Panc1 (cell line): ENCODE results near the gene MAPK10.

Experiments used
- POLR2AphosphoS5 ChIP-seq: IDR thresholded peaks from 2 replicates; pipeline ENCODE4 v1.6.1; 2012; ENCODE audit warnings: mild to moderate bottlenecking, low read depth, low read length, moderate library complexity
- TF ChIP-seq, protein P1 (sequence below): fragments of 450-650 bp; IDR thresholded peaks from 2 replicates; pipeline ENCODE4 v1.5.1; 2017; ENCODE audit warnings: mild to moderate bottlenecking
- TF ChIP-seq, protein P2 (sequence below), 2 experiments: IDR thresholded peaks; 2 replicates each; pipeline ENCODE4 v1.6.1; 2011 to 2012; ENCODE audit warnings: low read depth in 2 of 2, control low read depth in 1 of 2, low read length in 1 of 2, mild to moderate bottlenecking in 1 of 2, moderate library complexity in 1 of 2; ENCODE audit not compliant: insufficient read depth in 1 of 2

DNA sequence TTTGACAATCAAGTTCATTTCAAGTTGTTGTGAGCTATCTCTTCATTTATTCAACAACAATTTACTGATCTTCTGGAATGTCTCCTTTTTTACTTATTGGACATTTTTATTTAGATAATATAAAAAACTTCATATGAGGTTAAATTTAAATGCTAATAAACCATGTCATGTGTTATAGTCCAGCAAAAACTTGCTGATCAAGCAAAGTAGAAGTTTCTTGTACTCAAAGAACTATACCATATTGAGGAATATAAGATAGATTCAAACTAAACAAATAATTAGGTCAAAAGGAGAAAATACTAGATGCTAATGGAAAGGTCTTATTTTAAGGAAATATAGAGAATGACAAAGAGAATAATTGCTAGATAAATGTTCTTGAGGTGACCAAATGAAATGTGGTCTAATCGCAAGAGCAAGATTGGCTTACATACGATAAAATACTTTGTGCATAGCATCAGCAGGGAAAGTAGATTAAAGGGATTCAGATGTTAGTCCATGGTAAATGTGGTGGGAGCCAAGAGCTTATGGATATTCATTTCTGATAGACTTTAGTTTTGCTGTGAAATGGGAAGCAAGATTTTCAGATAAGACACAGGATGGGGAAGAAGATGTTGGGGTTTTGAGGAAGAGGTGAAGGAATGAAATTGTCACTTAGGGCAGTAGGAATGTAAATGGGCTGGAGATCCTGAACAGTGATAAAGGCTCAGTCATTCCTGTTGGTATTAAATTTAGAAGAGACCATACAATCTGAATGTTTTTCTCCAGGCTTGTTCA, 229.5 kb downstream of the MAPK10 start:
- no peak for TF ChIP-seq POLR2AphosphoS5
- TF ChIP-seq, protein P1, sequence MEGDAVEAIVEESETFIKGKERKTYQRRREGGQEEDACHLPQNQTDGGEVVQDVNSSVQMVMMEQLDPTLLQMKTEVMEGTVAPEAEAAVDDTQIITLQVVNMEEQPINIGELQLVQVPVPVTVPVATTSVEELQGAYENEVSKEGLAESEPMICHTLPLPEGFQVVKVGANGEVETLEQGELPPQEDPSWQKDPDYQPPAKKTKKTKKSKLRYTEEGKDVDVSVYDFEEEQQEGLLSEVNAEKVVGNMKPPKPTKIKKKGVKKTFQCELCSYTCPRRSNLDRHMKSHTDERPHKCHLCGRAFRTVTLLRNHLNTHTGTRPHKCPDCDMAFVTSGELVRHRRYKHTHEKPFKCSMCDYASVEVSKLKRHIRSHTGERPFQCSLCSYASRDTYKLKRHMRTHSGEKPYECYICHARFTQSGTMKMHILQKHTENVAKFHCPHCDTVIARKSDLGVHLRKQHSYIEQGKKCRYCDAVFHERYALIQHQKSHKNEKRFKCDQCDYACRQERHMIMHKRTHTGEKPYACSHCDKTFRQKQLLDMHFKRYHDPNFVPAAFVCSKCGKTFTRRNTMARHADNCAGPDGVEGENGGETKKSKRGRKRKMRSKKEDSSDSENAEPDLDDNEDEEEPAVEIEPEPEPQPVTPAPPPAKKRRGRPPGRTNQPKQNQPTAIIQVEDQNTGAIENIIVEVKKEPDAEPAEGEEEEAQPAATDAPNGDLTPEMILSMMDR = no peak
- TF ChIP-seq, protein P2, sequence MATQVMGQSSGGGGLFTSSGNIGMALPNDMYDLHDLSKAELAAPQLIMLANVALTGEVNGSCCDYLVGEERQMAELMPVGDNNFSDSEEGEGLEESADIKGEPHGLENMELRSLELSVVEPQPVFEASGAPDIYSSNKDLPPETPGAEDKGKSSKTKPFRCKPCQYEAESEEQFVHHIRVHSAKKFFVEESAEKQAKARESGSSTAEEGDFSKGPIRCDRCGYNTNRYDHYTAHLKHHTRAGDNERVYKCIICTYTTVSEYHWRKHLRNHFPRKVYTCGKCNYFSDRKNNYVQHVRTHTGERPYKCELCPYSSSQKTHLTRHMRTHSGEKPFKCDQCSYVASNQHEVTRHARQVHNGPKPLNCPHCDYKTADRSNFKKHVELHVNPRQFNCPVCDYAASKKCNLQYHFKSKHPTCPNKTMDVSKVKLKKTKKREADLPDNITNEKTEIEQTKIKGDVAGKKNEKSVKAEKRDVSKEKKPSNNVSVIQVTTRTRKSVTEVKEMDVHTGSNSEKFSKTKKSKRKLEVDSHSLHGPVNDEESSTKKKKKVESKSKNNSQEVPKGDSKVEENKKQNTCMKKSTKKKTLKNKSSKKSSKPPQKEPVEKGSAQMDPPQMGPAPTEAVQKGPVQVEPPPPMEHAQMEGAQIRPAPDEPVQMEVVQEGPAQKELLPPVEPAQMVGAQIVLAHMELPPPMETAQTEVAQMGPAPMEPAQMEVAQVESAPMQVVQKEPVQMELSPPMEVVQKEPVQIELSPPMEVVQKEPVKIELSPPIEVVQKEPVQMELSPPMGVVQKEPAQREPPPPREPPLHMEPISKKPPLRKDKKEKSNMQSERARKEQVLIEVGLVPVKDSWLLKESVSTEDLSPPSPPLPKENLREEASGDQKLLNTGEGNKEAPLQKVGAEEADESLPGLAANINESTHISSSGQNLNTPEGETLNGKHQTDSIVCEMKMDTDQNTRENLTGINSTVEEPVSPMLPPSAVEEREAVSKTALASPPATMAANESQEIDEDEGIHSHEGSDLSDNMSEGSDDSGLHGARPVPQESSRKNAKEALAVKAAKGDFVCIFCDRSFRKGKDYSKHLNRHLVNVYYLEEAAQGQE (IDR thresholded peaks at IDR 0.05; ENCODE audit: insufficient read depth in 1 of 2, low read depth in 2 of 2, low read length in 1 of 2) = no peak
